Neural progenitor cell (in vitro differentiated cells): ENCODE data around the gene TMEM95. TPM values are rescaled to one million over a fixed set of nuclear protein-coding genes. Genes with fewer than 3 reads are reported as not detected.

Source experiments
- DNase-seq: peaks from one replicate; pipeline ENCODE4 v3.0.0-alpha.2; 2016; ENCODE audit warnings: low spot score
- H2AFZ ChIP-seq: fragments of 200-600 bp; sonication (generic); replicated peaks from 2 replicates; pipeline ENCODE4 v1.6.1; 2016; ENCODE audit warnings: antibody characterized with exemption
- H3F3A ChIP-seq: fragments of 200-600 bp; sonication (generic); 2 replicates; pipeline ENCODE4 v1.6.1; 2016; ENCODE audit warnings: antibody characterized with exemption, low read depth
- H3K27ac ChIP-seq: fragments of 200-600 bp; sonication (generic); 2 replicates; pipeline ENCODE4 v1.5.1; 2016; ENCODE audit warnings: mild to moderate bottlenecking
- H3K27me3 ChIP-seq: fragments of 200-600 bp; sonication (generic); 2 replicates; pipeline ENCODE4 v1.6.1; 2016; ENCODE audit warnings: mild to moderate bottlenecking, moderate library complexity
- H3K36me3 ChIP-seq: fragments of 200-600 bp; sonication (generic); 2 replicates; pipeline ENCODE4 v1.5.1; 2016
- H3K4me1 ChIP-seq: fragments of 200-600 bp; sonication (generic); 2 replicates; pipeline ENCODE4 v1.6.1; 2016; ENCODE audit warnings: mixed run types
- H3K4me2 ChIP-seq: fragments of 200-600 bp; sonication (generic); 2 replicates; pipeline ENCODE4 v1.6.1; 2016
- H3K4me3 ChIP-seq: fragments of 200-600 bp; sonication (generic); 2 replicates; pipeline ENCODE4 v1.5.1; 2016
- H3K79me2 ChIP-seq: fragments of 200-600 bp; sonication (generic); 2 replicates; pipeline ENCODE4 v1.6.1; 2016; ENCODE audit warnings: low read depth
- H3K9ac ChIP-seq: fragments of 200-600 bp; sonication (generic); 2 replicates; pipeline ENCODE4 v1.6.1; 2016
- H3K9me3 ChIP-seq: fragments of 200-600 bp; sonication (generic); 2 replicates; pipeline ENCODE4 v1.5.1; 2016; ENCODE audit warnings: low read depth
- H4K20me1 ChIP-seq: fragments of 200-600 bp; sonication (generic); 2 replicates; pipeline ENCODE4 v1.6.1; 2016; ENCODE audit warnings: low read depth
- H3K27ac Mint-ChIP-seq: 3 replicates; pipeline ENCODE4 v1.8.0; 2021; ENCODE audit warnings: mixed read lengths
- H3K27me3 Mint-ChIP-seq: 2 replicates; pipeline ENCODE4 v1.8.0; 2022; ENCODE audit warnings: low read depth, mild to moderate bottlenecking, inconsistent platforms, moderate library complexity, mixed read lengths; ENCODE audit not compliant: insufficient read depth
- H3K36me3 Mint-ChIP-seq: 3 replicates; pipeline ENCODE4 v1.8.0; 2021; ENCODE audit warnings: mixed read lengths
- H3K4me1 Mint-ChIP-seq: 3 replicates; pipeline ENCODE4 v1.8.0; 2021; ENCODE audit warnings: mixed read lengths
- H3K4me3 Mint-ChIP-seq: 3 replicates; pipeline ENCODE4 v1.8.0; 2021; ENCODE audit warnings: mild to moderate bottlenecking, moderate library complexity, mixed read lengths
- H3K9me3 Mint-ChIP-seq: 3 replicates; pipeline ENCODE4 v1.8.0; 2020; ENCODE audit warnings: mixed read lengths
- CTCF ChIP-seq: fragments of 200-600 bp; sonication (generic); IDR thresholded peaks from 2 replicates; pipeline ENCODE4 v1.5.1; 2017; ENCODE audit warnings: antibody characterized with exemption, mild to moderate bottlenecking
- EZH2 ChIP-seq: fragments of 200-600 bp; sonication (generic); IDR thresholded peaks from 2 replicates; pipeline ENCODE4 v1.6.1; 2017; ENCODE audit warnings: antibody characterized with exemption, mild to moderate bottlenecking, moderate library complexity
- EZH2phosphoT487 ChIP-seq: fragments of 200-600 bp; sonication (generic); IDR thresholded peaks from 2 replicates; pipeline ENCODE4 v1.6.1; 2017; ENCODE audit warnings: antibody characterized with exemption
- total RNA-seq: library from RNA; depleted of rRNA; stranded (reverse); fragments of >200 nt; gene quantifications from 2 replicates; pipeline ENCODE4 v1.2.3, GENCODE V29; 2015; ENCODE audit warnings: low replicate concordance

Gene TMEM95
- total RNA-seq, 1 donor from 2014 or later: not detected

- peaks cover 46% of the 10 kb centered on the region for H3K79me2 ChIP-seq
- H3K36me3 ChIP-seq: no peaks in the 10 kb centered on the region
- H3K27me3 ChIP-seq: no peaks in the 10 kb centered on the region
- no peaks in the 10 kb centered on the region for H3K9me3 ChIP-seq
- Mint-ChIP-seq H3K27me3 (peaks cover 13% of the 10 kb centered on the region), H3K27ac (peak within 1 kb of the TSS; percentile 50), H3K9me3 (no peaks in the 10 kb centered on the region), H3K4me1 (peaks cover 35% of the 10 kb centered on the region), H3K36me3 (peaks cover 9% of the 10 kb centered on the region), H3K4me3 (peak within 1 kb of the TSS; percentile 96)
- H4K20me1 ChIP-seq: peaks cover 36% of the 10 kb centered on the region
- TF ChIP-seq EZH2phosphoT487: no peak
- TF ChIP-seq EZH2: no peak
- no peak for TF ChIP-seq CTCF
- H3F3A ChIP-seq: peaks cover 50% of the 10 kb centered on the region
- H3K27ac ChIP-seq: peak within 1 kb of the TSS; percentile 58
- DNase-seq: peak; percentile 100
- H3K4me1 ChIP-seq: peaks cover 19% of the 10 kb centered on the region
- peak within 1 kb of the TSS; percentile 97 for H3K4me3 ChIP-seq
- peak within 1 kb of the TSS; percentile 100 for H3K4me2 ChIP-seq
- peak within 1 kb of the TSS; percentile 81 for H3K9ac ChIP-seq
- no peak within 1 kb of the TSS for H2AFZ ChIP-seq
These were observed 49.2 kb downstream of the TMEM95 start, which contains the start of gene TMEM256 for GRCh38 chr17:7403977-7404736. TMEM256 (minus strand) TSS chr17:7404097; CDS start chr17:7404084, 13 bp downstream.

- no peak for TF ChIP-seq EZH2
- TF ChIP-seq CTCF: no peak
- no peak for TF ChIP-seq EZH2phosphoT487
- Mint-ChIP-seq H3K4me3 (peak overlapping the region; percentile 96), H3K4me1 (peaks cover 38% of the 10 kb centered on the region), H3K27ac (peak overlapping the region; percentile 50), H3K27me3 (peaks cover 16% of the 10 kb centered on the region), H3K36me3 (peaks cover 13% of the 10 kb centered on the region), H3K9me3 (no peaks in the 10 kb centered on the region)
- H3K4me2 ChIP-seq: peak overlapping the region; percentile 100
- DNase-seq: peak; percentile 90
- no peaks in the 10 kb centered on the region for H3K27me3 ChIP-seq
- no peaks in the 10 kb centered on the region for H3K36me3 ChIP-seq
- peak overlapping the region; percentile 97 for H3K4me3 ChIP-seq
- H3K79me2 ChIP-seq: peaks cover 46% of the 10 kb centered on the region
- H3K27ac ChIP-seq: peak overlapping the region; percentile 58
- no peaks in the 10 kb centered on the region for H3K9me3 ChIP-seq
- H3F3A ChIP-seq: peaks cover 44% of the 10 kb centered on the region
- peak overlapping the region; percentile 81 for H3K9ac ChIP-seq
- peaks cover 19% of the 10 kb centered on the region for H3K4me1 ChIP-seq
- peaks cover 41% of the 10 kb centered on the region for H4K20me1 ChIP-seq
- H2AFZ ChIP-seq: no peak overlapping the region
These were observed 49.9 kb downstream of the TMEM95 start for GRCh38 chr17:7404737-7405349.

- Histone ChIP-seq H2AFZ (no peak overlapping the region), H3K27me3 (no peaks in the 10 kb centered on the region), H3K27ac (peak overlapping the region; percentile 58), H3K4me1 (peaks cover 19% of the 10 kb centered on the region), H3K36me3 (no peaks in the 10 kb centered on the region), H3K4me2 (peak overlapping the region; percentile 100), H4K20me1 (peaks cover 43% of the 10 kb centered on the region), H3K4me3 (peak overlapping the region; percentile 97), H3K9me3 (no peaks in the 10 kb centered on the region), H3K79me2 (peaks cover 46% of the 10 kb centered on the region), H3K9ac (peak overlapping the region; percentile 81), H3F3A (peaks cover 43% of the 10 kb centered on the region)
- TF ChIP-seq EZH2 (no peak), EZH2phosphoT487 (no peak), CTCF (no peak)
- peak overlapping the region; percentile 50 for H3K27ac Mint-ChIP-seq
- H3K4me3 Mint-ChIP-seq: peak overlapping the region; percentile 95
- peaks cover 16% of the 10 kb centered on the region for H3K27me3 Mint-ChIP-seq
- H3K36me3 Mint-ChIP-seq: peaks cover 21% of the 10 kb centered on the region
- H3K9me3 Mint-ChIP-seq: no peaks in the 10 kb centered on the region
- DNase-seq: peak; percentile 70
- H3K4me1 Mint-ChIP-seq: peaks cover 43% of the 10 kb centered on the region
These were observed 50.6 kb downstream of the TMEM95 start for GRCh38 chr17:7405350-7406234.
